Measurements from ENCODE around the gene FBXL16. TPM values are rescaled to one million over a fixed set of nuclear protein-coding genes. Genes with fewer than 3 reads are reported as not detected.

FBXL16 gene
- total and polyA plus RNA-seq, 2 experiments from 2014 or later, result 8.9 to 12.6 TPM

DNA sequence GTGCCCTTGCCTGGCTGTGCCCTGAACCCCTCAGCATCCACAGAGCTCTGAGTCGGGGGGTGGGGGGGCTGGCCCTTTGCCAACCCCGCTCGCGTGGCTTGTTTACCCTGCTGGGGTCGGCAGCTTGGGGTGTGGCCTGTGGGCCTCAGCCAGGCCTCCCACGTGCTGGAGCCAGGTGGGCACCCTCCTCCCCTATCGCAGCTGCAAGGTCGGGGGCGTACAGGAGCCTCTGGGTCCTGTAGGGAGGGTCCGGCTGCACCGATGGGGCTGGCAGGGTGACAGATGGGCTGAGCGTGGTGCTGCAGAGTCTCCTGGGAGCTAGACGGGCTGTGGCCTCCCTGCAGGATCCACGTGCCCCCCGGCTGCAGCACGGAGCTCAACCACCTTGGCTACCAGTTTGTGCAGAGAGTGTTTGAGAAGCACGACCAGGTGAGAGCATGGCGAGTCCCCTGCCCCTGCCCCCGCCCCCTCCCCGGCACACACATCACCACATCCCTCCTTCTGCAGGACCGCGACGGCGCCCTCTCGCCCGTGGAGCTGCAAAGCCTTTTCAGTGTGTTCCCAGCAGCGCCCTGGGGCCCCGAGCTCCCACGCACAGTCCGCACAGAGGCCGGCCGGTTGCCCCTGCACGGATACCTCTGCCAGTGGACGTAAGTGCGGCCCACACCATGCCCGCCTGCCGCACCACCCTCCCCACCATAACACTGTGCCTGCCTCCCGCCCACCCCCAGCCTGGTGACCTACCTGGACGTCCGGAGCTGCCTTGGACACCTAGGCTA lies 34.1 kb downstream of the FBXL16 start:
- DNase-seq (ENCODE audit: low spot score), result no peak
- Mint-ChIP-seq H3K9me3 (no peaks in the 10 kb centered on the region; the same call in 2 of the 3 replicates), H3K27me3 (ENCODE audit: insufficient read depth, low read depth, poor library complexity) (peaks cover 6% of the 10 kb centered on the region), H3K4me3 (no peak overlapping the region), H3K36me3 (ENCODE audit: low read depth) (peaks cover 21% of the 10 kb centered on the region), H3K27ac (no peak overlapping the region), H3K4me1 (peaks cover 6% of the 10 kb centered on the region; the same call in 2 of the 3 replicates)
- Histone ChIP-seq H4K20me1 (replicated peaks; ENCODE audit: insufficient read depth) (peaks cover 3% of the 10 kb centered on the region), H3K4me2 (no peak overlapping the region), H3K36me3 (ENCODE audit: insufficient read depth) (peaks cover 11% of the 10 kb centered on the region; the same call in 1 of the 2 replicates), H3F3A (replicated peaks; ENCODE audit: low read depth) (peaks cover 23% of the 10 kb centered on the region; the same call in 1 of the 2 replicates), H3K4me3 (no peak overlapping the region), H2AFZ (no peak overlapping the region), H3K4me1 (ENCODE audit: insufficient read depth) (no peaks in the 10 kb centered on the region; the same call in 1 of the 2 replicates), H3K79me2 (replicated peaks; ENCODE audit: insufficient read depth) (peaks cover 16% of the 10 kb centered on the region), H3K27ac (ENCODE audit: low read depth) (no peak overlapping the region), H3K27me3 (ENCODE audit: insufficient read depth) (no peaks in the 10 kb centered on the region), H3K9me2 (ENCODE audit: insufficient read depth) (no peaks in the 10 kb centered on the region)
- ATAC-seq, result no peak
- no peak for TF ChIP-seq STAT1 (IDR thresholded peaks at IDR 0.05; ENCODE audit: unreplicated experiment)
- TF ChIP-seq POLR2AphosphoS5 (IDR thresholded peaks at IDR 0.05; ENCODE audit: low read depth), result no peak
- TF ChIP-seq CREB1 (CRISPR knock-in tag; IDR thresholded peaks at IDR 0.05; ENCODE audit: low read depth), result no peak
- TF ChIP-seq, protein P1, sequence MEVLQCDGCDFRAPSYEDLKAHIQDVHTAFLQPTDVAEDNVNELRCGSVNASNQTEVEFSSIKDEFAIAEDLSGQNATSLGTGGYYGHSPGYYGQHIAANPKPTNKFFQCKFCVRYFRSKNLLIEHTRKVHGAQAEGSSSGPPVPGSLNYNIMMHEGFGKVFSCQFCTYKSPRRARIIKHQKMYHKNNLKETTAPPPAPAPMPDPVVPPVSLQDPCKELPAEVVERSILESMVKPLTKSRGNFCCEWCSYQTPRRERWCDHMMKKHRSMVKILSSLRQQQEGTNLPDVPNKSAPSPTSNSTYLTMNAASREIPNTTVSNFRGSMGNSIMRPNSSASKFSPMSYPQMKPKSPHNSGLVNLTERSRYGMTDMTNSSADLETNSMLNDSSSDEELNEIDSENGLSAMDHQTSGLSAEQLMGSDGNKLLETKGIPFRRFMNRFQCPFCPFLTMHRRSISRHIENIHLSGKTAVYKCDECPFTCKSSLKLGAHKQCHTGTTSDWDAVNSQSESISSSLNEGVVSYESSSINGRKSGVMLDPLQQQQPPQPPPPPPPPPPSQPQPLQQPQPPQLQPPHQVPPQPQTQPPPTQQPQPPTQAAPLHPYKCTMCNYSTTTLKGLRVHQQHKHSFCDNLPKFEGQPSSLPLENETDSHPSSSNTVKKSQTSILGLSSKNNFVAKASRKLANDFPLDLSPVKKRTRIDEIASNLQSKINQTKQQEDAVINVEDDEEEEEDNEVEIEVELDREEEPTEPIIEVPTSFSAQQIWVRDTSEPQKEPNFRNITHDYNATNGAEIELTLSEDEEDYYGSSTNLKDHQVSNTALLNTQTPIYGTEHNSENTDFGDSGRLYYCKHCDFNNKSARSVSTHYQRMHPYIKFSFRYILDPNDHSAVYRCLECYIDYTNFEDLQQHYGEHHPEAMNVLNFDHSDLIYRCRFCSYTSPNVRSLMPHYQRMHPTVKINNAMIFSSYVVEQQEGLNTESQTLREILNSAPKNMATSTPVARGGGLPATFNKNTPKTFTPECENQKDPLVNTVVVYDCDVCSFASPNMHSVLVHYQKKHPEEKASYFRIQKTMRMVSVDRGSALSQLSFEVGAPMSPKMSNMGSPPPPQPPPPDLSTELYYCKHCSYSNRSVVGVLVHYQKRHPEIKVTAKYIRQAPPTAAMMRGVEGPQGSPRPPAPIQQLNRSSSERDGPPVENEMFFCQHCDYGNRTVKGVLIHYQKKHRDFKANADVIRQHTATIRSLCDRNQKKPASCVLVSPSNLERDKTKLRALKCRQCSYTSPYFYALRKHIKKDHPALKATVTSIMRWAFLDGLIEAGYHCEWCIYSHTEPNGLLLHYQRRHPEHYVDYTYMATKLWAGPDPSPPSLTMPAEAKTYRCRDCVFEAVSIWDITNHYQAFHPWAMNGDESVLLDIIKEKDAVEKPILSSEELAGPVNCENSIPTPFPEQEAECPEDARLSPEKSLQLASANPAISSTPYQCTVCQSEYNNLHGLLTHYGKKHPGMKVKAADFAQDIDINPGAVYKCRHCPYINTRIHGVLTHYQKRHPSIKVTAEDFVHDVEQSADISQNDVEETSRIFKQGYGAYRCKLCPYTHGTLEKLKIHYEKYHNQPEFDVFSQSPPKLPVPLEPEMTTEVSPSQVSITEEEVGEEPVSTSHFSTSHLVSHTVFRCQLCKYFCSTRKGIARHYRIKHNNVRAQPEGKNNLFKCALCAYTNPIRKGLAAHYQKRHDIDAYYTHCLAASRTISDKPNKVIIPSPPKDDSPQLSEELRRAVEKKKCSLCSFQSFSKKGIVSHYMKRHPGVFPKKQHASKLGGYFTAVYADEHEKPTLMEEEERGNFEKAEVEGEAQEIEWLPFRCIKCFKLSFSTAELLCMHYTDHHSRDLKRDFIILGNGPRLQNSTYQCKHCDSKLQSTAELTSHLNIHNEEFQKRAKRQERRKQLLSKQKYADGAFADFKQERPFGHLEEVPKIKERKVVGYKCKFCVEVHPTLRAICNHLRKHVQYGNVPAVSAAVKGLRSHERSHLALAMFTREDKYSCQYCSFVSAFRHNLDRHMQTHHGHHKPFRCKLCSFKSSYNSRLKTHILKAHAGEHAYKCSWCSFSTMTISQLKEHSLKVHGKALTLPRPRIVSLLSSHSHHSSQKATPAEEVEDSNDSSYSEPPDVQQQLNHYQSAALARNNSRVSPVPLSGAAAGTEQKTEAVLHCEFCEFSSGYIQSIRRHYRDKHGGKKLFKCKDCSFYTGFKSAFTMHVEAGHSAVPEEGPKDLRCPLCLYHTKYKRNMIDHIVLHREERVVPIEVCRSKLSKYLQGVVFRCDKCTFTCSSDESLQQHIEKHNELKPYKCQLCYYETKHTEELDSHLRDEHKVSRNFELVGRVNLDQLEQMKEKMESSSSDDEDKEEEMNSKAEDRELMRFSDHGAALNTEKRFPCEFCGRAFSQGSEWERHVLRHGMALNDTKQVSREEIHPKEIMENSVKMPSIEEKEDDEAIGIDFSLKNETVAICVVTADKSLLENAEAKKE (CRISPR knock-in tag; IDR thresholded peaks at IDR 0.05), result no peak
- no peak for TF ChIP-seq EZH2phosphoT487 (IDR thresholded peaks at IDR 0.05; ENCODE audit: unreplicated experiment)

Data from GM23338 (cell line).